ENCODE results near the gene EFNA5.

Gene EFNA5

DNA sequence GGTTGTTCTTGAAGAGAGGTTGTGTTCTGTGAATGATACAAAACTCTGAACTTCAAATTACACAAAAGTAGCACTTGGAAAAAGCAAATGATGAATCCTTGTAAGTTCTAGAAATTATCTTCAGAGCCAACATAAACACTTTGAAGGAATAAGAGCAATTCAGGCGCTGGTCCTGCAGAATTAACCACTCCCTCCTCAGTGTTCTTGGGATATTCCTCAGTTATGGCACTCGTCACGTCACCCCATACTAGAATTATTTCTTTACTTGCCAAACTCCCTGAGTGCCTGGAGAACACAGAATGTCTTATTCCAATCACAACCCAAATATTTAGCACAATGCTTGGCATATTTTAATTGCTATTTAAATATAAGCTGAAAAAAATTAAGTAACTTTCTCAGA is 126.3 kb downstream of the EFNA5 start:
- no peak for DNase-seq (ENCODE audit: low spot score)

DNA sequence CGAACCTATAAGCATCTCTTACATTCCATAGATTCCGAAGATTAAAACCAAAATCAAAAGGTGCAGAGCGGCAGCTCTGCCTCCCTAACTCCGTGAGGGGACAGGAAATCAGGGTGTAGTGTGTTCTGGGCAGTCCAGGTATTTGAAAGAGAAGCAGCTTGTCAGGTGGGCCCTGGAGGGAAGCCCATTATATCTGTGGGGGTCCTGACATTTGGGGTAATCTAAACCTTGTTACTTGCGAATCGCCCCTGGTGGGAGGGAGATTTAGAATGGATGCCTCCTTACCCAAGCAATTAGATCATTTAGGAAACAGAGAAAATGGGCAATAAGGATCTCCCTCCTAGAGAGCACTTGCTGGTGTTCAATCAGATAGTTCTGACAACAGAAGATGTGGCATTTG is 126.9 kb downstream of the EFNA5 start:
- no peak for DNase-seq (ENCODE audit: low spot score)

DNA sequence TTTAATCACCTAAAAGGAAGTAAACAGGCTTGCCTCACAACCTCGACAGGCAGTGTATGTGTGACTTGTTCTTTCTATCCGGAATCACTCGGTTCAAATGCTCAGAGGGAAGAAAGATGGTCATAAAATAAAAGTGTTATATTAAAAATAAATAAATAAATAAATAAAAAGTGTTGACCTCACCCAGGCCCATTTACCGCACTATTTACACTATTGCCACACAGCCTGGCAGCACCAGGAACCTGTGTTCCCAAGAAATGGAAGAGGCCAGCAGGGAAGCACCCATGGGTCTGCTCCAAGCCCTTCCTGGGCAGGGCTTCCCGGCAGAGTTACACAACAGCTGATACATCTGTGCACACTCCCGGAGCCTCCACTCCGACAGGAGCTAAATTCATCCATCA is 127.9 kb downstream of the EFNA5 start:
- no peak for DNase-seq (ENCODE audit: low spot score)

DNA sequence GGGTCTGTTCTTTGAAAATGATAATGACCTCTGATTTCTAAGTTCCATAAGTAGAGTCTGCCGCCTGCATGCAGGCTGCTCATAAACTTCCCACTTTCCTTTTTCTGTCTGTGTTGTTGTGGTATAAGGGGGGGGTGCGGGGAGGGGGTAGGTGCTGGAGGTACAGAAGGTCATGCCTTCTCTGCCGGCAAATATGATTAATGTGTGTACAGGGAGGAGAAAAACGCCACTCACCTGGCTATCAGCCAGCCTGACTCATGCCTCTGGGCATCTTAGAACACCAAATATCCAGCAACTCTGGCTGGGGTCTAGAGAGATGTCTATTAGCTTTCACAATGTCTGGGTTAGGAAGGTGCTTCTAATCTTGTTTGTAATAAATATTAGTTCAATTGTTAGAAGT is 128.3 kb downstream of the EFNA5 start:
- no peak for DNase-seq (ENCODE audit: low spot score)

DNA sequence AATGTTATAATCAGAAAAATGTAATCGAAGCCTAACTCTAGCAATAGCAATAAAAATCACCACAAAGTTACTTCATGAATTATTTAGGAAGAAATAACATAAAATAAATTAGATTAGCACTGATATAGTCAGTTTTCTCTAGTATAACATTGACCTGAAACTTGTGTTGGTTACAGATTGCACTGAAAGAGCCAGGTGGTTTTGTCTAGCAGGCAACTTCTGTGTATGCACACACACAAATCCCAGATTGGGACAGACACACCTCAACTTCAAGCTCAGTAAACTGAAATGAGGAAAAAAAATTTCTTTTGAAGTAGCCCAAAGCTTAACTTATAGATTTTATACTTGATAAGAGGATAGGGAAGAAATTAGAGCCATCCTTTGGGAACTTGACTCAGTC is 129.3 kb downstream of the EFNA5 start:
- DNase-seq (ENCODE audit: low spot score): no peak

DNA sequence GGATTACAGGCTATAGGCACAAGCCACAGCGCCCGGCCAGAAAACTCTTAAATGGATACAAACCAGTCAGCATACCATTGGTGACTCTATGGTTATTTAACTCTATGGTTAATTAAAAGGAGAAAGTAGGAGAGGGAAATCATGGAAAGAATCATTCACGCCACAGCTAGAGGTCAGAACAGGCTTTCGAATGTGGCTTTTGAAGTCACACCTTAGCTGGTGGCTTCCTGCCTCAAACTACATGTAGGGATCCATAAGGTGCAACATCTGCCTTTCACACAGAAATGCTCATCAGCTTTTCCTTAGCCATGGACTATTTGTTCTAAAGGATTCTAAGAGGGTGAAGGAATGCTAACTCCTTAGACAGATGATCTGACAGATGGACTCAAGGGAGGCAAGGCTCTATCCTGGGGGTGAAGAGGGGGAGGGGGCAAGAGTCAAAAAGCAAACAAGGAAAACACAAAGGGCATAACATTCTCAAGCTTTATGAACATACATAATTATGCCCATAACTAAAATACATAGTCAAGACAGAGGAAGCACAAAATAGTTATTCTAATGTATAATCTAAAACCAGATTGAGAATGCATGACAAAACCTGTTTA is 130.9 kb downstream of the EFNA5 start:
- no peak for DNase-seq (ENCODE audit: low spot score)

DNA sequence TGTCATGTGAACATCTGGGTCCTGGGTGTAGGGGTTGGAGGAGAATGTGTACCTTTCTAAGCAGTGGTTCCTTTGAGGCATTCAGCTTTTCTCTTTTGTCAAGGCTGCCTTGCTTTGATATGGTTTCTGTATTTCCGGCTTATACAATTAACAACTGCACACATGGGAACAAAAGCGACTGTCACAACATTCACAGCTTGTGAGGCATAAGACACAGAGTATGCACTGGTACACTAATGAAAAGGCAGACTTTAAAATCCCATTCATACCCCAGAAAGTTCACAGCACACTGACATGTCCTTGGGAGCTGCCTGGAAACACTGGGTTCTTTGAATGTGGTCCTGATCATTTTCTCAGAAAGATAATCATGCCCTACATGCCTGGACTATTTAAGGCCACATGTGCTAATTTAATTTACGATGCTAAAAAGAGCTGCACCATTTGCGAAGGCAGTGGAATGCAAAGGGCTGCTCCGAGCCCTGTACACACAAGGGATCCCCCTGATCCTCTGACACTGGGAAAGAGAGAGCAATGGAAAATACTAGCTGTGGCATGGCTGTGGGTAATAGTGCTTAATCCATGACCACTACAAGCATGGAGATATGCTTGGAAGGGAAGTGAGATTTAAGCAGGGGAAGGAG is 131.8 kb downstream of the EFNA5 start:
- no peak for DNase-seq (ENCODE audit: low spot score)

DNA sequence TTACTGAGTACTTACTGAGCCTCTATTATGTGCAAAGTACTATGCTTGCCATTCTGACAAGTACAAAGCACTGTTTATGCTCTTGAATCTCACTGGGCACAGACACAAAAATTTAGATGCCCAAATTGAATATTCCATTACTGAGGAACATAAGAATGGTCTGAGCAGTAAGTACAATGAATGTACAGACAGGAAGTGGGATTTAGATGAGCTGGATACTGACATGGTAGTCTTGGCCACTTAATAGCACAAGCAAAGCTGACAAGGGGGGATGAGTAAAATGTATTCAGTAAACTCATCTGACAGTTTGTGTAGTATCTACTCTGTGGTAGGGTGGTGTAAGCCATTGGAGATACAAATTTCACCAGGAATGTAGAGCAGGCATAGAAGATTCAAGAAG is 132.4 kb downstream of the EFNA5 start:
- no peak for DNase-seq (ENCODE audit: low spot score)

DNA sequence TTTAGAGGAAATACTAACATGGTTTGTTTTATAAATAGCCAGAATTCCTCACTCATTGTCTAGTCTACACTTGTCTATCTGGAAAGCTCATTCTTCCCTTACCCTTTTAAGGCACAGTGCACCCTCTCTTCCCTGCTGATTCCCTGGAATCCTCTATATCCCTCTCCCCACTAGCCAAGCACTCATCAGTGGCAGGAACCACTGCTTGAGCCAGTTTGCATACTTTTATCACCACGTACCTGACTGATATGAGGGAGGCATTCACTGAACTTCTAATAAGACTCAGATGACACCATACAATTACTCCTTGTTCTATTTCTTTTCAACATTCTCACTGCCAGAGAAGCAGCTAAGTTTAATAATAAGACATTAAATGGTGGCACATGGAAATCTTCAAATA is 134.9 kb downstream of the EFNA5 start:
- DNase-seq (ENCODE audit: low spot score): no peak

DNA sequence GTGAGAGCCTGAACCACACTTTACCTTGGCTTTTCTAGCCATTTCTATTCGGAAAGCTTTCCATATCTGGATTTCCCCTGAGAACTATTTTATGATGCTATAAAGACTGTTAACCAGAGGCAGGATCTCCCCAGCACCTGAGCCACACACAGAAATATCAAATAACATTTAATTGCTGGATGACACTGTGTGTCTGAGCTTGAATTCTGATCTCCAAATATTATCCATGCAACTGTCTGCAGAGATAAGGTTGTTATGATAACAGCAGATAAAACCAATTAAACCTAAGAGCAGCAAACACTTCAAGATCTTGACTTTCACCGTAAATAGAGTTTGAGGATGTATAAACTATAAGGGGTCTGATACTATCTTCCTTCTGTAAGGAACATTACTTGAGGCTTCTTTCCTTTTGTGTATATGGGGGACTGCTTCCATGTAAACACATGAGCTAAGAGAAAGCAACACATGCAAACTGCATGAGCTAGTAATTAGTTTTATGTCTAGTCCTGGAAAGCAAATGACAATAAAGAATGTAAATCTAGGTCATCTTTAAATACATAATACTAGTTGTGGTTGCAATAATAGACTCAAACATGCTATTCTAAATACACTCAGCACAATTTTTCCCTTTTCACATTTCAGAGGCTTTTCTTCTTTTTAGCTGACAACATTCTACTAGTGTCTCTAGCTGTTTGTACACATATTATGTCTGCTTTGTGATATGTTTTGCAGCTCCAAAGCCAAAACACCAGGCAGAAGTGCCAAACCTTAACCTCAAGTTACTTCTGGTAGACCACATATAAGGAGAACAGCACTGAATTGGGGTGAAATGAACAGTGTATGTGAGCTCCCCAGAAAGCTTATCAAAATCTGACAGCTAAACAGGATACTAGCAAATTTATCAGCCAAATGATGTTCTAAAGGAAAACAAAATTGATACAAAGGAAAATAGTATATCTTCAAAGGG is 136.5 kb downstream of the EFNA5 start:
- DNase-seq (ENCODE audit: low spot score): no peak

DNA sequence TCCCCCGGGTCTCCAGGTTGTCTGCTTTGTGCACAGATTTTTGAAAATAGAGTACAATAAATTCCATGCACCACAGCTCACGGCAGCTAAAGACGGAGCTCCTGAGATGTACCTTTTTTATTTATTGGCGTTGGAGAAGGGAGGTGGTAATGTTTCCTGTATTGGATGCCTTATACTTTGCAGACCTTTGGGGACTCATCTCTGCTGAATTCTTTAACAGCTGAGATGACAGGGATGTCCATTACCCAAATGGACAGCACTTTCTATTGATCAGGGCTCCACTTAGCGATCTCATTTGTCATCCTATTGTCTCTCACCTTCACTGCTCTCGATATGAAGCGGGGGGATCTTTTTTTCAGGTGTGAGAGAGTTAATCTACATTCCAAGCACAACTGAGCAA is 137.8 kb downstream of the EFNA5 start:
- no peak for DNase-seq (ENCODE audit: low spot score)

DNA sequence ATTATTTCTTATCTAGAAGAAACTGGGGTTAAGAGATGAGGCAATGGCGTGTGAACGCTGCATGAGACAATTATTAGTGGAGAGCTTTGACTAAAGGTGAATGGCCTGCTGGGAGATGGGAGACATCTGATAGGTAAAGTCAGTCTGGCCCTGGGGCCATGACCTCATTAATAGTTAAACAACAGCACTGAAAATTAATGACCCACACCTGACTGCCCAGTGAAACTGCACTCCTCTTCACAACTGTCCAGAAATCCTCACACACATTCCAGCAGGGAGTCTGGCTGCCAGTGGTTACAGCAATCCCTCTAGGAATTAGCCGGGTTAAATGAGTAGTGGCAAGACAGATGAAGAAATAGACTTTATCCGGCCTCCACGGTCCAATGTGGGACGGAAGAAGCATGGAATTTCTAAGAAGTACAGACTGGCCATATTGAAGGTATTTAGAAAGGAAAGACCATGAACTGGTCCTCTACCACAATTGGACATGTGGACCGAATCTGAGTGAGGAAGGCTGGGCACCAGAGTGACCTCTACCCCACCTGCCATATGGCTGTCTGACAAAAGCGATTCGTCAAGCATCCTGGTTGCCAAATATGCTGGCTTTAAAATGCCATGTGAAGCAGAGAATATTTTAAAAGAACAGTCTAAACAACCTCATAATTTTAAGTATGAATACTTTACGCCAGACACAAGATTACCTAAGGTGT is 138.4 kb downstream of the EFNA5 start:
- DNase-seq (ENCODE audit: low spot score): no peak

DNA sequence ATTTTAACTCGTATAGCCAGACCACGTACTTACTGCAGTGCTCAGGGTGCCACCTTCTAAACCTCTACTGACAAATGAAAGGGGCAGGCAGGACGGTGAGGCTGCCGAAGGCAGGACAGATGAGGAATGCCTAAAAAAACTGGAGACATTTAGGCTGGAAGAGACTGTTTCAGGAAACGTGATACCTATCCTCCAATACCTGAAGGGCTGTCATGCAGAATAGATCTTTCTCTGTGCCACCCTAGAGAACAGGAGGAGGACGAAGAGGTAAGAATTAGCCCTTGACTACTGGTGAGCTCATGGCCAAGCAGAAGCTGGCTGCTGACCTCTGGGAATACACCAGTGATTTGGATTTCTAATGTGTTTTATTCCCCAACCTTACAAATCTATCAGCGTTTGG is 139.4 kb downstream of the EFNA5 start:
- DNase-seq (ENCODE audit: low spot score): no peak

DNA sequence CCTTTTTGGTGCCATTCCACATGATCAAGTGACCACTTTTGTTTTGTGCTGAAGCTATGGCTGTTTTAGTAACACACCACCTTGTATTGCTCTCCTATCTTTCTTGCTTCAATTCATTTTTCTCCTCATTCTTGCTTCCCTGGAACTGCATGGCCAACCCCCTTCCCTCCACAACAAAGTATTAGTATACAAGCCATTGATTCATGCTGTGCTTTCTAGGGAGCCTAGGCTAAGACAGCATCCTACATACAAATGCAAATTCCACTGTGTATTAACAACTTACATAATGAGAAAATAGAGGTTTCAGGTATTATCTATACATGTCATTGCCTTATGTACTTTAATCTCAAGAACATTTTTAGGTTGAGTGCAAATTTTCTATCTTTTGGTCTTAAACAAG is 141.1 kb downstream of the EFNA5 start:
- DNase-seq (ENCODE audit: low spot score): no peak

DNA sequence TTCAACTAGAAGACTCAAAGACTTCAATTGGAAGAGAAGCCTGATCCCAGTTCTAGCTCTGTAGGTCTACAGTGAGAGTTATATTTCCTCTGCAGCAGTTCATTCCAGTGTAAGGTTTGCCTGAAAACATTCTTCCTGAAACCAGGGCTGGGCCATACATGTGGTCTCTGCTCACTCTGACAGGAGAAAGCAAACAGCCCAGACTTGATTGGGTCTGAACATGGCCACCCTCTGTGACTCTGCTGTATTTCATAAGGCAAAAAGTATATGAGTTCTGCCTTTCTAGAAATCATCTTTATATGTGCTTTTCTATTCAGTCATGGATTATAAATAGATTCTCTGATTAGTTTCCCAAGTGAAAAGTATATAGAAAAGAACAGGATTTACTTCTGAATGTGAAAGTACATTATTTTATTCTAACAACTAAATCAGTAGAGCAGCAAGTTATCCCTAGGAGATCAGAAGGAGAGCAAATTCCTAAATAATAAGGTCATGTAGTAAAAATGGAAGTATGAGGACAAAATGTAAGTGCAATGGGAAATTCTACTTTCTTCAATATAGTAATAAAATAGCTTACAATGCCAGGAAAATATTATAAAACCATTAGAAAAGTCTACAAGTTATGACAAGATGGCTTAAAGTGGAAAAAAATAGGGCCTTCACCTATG is 144.3 kb downstream of the EFNA5 start:
- DNase-seq (ENCODE audit: low spot score): no peak

DNA sequence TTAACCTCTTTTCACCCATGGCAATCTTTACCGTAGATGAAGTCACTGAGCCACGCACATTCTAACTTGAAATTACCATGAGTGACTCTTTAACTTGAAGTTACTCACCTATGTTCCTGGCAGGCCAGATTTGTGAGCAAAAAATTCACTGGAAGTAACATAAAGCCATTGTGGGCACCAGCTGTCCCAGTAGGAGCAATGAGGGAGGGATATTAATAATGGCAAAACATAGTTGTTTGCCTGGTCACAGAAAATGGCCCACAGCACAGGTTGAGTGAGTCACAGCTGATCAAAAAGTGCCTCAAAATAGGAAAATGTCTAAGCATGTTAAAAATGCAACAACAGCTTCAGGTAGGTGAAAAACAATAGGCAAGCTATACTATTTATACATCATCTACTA is 146.6 kb downstream of the EFNA5 start:
- DNase-seq (ENCODE audit: low spot score): no peak

DNA sequence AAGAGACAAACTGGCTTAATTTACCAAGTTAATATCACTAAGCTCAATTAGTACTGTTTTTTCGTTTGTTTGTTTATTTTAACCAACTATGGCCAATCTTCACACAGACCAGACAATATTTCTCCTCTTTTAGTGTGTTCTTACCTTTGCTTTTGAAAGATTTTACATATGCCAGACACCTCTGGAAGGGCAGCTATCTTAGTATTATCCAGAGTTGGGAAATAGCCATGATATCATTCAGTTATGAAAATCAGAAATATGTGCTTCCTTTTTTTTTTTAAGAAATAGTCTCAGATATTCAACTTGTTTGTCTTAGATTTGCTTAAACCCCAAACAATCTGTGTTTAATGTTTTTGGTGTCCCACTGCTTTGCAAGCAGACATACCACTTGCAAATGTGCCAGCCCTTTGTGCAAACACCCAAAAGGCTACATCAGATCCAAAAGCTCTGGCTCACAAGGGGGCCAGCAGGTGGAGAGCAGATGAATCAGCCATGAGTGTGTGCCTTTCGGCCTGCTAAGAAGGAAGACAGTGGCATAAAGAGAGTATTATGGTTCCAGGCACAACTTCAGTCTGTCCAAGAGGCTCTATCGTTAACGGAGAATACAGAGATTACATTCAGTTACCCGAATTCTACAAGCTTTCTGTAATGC is 147.6 kb downstream of the EFNA5 start:
- DNase-seq (ENCODE audit: low spot score): no peak

DNA sequence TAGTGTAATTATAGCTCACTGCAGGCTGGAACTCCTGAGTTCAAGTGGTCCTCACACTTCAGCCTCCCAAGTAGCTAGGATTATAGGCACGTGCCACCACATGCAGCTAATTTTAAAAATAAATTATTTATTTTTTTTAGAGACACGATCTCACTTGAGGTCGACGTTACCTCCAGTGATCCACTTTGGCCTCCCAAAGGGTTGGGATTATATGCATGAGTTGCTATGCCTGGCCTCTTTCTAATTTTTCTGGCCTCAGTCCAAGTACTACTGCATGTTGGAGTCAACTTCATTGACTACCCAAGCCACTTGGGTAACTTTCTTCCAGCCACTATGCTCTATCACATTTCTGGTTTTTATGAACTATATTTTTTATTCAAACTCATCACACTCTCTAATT is 148.3 kb downstream of the EFNA5 start:
- DNase-seq (ENCODE audit: low spot score): no peak

DNA sequence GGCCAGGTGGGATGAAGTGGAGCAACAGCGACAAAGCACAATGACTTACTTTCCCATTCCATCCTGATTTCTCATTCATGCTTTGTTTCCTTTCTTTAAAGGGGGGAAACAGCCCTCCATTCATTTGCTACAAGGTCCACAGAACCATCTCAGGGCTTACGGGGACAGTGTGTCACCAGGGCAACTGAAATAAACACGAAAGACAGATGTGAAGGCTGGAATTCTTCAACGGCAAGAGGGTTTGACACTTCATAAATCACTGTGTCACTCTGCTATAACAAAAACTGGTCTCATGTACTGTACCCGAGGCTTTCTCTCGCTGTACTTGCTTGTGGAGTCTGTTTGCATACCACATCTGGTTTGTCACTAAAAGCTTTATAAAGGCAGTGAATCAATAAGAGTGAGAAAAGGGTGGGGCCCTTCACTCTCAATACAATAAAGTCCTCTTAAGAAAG is 150.8 kb downstream of the EFNA5 start:
- DNase-seq (ENCODE audit: low spot score): no peak

DNA sequence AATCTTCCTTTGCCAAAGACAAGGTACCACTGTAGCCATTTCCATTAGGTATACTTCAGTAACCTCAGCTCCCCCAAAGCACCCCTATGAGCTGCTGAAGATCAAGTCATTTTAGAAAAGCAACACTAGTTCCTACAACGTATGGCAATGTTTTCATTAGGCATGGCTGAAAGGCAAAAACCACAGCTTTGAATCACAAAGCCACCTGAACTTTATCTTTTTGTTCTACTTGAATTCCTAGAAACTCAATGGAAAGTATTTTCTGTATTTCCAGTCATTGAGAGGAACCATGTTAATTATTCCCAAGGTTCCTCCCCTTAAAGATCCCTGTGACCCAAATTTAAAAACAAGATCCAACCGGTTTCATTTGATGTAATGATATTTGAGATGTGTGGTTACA is 152.1 kb downstream of the EFNA5 start:
- DNase-seq (ENCODE audit: low spot score): no peak

DNA sequence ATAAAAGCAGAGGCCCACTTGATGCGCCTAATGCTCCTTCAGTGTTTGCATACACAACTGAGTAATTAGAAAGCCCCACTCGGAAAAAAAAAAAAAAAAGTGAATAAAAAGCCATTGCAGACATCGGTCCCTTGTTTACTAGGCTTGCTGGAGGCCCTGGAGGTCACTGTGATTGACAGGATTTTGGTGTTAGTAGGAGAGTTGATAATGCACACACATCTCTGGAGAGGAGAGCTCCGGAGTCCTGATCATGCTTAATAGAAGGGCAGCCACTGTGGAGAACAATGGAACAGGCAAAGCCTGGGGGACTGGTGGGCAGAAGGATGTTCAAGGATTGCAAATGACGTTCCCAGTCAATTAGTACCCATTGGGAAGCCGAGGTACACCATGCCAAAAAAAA is 152.5 kb downstream of the EFNA5 start:
- no peak for DNase-seq (ENCODE audit: low spot score)
